HG02852 (cell line): ENCODE data around the gene TGIF1.
A peak's percentile ranks its signal among the peaks of the same experiment; 100 is the strongest.
"Not testable (repeated sequence)": the region's sequence is repeated elsewhere in the genome, so short reads cannot be mapped to it uniquely, and the experiment has no call there.

ENCODE experiments used
- ATAC-seq: cut with Tn5 transposase; IDR thresholded peaks from one replicate; pipeline ENCODE4 v1.9.1; 2021; ENCODE audit warnings: mild to moderate bottlenecking, moderate library complexity; ENCODE audit not compliant: unreplicated experiment

TGIF1 gene

GRCh38 chr18:3450012-3450798 is at the start of gene TGIF1:
TSS of gene TGIF1 (plus strand) at chr18:3450172. CDS start at chr18:3450490, 318 bp downstream.
- ATAC-seq = no peak

DNA sequence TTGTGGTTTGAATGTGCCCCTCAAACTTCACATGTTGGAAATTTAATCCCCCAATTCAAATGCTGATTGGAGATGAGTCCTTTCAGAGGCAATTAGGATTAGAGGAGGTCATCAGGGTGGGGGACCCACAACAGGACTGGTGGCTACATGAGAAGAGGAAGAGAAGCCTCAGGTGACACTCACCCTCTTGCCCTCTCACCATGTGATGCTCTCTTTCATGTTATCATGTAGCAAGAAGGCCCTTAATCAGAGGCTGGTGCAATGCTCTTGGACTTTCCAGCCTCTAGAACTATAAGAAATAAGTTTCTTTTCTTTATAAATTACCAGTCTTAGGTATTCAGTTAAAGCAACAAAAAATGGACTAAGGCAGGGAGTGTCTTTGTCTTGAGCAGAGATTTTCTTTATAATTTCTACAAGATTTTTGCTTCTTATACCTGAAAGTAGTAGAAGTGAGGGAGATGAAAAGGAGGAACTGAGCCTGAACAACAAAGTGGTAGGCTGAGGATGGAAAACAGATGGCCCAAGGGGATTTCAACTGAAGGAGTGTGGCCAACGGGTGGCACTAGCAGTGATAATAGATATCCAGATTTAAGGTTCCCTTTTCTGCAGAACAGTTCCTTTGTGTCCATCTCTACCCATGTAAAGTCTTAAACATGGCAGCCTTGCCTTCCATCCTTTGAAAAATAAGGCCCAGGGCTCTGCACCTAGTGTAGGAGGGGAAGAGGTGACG is 49.2 kb upstream of the TGIF1 start:
- no peak for ATAC-seq

DNA sequence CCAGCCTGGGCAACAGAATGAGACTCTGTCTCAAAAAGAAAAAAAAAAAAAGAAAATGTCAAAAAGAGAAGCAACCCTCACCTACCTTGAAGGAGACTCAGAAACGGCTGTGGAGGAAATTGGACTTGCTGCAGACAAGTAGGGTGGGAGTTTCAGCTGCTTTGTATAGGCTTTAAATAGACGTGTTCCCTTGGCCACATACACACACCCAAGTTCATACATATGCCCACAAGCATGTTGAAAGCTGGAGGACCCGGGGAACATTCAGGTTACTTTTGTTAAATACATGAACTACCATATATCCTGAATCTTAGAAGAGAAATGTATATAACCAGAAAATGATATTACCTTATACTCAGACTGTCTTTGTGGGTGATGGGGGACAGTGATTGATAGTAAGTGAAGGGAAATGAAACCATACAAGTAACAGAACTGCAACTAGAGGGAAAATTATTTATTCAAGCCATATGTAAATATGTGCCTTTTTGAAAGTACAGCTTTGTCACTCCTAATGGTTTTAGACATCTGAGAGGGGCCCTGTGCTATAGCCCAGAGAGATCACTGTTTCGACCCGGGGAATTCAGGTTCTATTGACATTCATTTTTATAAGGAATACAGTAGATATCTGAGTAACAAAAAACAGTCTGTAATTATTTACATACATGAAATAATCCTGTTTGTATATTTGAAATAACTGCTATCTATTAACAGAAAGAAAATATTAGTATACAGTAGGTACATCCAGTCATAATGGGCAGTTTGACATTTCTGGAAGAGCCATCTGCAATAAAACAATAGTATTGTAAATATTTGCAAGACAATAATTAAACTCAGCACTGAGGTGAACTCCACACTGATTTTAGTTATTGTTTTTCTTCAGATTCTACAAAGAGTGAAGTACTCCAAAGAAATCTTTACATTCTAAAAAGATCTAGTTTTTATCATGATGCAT is 48.0 kb upstream of the TGIF1 start:
- peak; percentile 84 for ATAC-seq

DNA sequence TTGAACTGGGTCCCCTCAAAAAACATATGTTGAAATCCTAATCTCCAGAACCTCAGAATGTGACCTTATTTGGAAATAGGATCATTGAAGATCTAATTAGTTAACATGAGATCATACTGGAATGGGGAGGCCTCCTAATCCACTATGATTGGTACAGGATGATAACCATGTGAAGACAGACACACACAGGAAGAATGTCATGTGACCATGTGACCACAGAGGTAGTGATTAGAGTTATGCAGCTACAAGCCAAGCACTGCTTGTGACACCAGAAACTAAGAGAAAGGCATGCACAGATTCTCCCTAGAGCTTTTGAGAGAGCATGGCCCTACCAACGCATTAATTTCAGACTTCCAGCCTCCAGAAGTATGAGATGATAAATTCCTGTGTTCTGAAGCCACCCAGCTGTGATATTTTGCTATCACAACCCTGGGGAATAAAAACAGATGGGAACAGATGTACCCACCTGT is 47.0 kb upstream of the TGIF1 start:
- ATAC-seq = no peak

DNA sequence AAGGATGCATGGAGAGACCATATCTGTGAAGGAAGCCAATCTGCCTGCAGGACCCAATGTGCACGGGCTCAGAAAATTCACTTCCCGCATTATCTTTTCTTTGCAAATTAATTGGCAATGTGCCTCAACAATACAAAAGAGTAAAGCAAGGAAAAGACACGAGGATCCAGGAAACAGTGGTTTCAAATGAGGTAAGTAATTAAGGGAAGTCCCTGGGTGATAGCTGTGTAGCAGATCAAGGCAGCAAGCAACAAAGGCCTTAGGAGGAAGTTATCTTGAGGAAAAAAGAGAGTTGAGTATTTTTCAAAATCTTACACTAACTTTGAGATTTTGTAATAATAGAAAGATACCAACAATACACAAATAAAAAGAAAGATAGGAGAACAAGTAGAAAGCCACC is 44.3 kb upstream of the TGIF1 start:
- no peak for ATAC-seq

GRCh38 chr18:3408107-3408506 is 41.9 kb upstream of the TGIF1 start:
- ATAC-seq = no peak

DNA sequence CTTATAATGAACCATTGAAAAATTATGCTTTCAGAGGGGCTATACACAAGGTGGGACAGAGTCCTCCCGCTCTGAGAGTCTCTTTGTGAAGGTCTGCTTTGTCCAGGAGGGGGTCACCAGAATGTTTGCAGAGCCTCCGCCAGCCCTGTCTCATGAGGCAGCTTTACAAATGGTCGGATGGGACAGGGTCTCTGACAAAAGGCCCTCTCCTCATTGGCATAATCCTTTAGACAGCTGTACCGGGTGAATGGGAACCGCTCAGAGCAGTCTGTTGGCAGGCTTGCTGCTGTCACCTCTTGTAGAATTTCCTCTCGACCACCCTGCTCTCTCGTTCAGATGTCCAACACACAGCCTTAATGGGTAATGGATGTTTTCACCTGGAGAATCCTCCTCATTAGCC is 40.2 kb upstream of the TGIF1 start:
- no peak for ATAC-seq

DNA sequence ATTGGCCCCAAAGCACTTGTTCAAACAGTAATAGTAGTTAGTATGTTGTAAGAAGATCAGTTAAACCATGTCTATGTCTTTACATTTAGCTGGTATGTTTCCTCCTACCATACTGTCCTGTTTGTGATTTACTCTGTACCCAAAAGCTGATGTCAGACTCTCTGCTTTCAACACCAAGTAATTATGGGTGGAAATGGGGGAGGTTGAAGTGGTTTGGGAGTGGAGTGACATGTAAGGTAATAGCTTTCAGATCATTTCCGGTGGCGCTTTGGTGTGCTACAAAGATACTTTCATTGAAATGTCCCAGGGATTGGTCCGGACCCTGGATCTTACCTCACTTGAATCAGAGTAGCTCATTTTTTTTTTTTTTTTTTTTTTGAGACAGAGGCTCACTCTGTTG is 39.7 kb upstream of the TGIF1 start:
- no peak for ATAC-seq

- not testable (repeated sequence) for ATAC-seq
These were observed 39.1 kb upstream of the TGIF1 start for GRCh38 chr18:3410876-3411275.

DNA sequence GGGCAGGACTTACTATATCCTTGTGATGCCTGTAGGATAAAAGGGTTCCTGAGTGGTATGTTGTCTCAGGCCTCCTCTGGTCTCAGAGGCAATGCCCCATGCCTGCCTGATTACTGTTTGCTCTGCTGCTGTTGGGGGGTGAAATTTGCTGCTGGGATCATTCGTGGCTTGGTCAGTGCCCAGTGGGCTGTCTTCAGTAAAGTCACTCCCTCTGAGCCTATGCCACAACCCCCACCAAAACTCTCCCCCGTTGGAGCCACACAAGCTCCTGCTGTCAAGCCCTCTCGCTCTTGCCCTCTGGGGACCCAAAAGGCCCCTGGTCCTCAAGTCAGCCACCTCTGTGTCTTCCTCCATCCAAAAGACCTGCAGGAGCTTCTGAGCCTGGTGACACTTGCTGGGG is 38.6 kb upstream of the TGIF1 start:
- ATAC-seq = no peak

DNA sequence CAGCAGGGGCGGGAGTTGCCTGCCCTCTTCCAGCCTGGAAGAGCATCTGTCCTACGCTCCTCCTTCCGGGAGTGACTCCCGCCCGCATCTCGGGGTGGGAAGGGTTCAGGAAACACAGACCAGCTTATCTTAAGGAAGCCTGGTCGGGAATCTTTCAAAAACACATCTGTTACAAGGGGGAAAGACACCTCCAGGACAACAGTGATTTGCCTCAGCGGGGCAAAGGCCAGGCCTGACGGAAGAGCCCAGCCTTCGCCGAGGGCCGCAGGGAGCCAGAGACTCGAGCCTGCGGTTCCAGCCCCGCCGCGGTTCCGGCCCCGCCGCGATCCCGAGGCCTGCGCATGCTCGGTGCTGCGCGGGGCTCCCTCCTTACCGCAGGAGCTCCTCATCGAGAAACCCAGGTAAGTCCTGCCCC is 38.1 kb upstream of the TGIF1 start:
- no peak for ATAC-seq

GRCh38 chr18:3412528-3412927 is 37.4 kb upstream of the TGIF1 start:
- not testable (repeated sequence) for ATAC-seq

- ATAC-seq = no peak
These were observed 34.9 kb upstream of the TGIF1 start for GRCh38 chr18:3415110-3415509.

DNA sequence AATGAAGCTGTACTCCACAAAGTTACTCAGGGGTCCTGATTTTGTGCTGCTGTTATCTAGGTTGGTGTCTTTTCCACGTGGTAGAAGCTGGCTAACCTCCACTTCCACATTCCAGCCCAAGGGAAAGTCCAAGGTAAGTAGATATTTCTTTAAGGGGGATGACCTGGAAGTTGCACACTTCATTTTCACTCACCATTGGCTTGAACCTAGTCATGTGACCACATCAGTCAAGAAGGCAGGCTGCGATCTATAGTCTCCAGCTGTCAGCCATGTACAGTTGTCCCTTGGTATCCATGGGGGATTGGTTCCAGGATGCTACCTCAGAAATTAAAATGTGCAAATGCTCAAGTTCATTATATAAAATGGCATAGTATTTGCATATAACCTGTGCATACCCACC is 31.9 kb upstream of the TGIF1 start:
- no peak for ATAC-seq

DNA sequence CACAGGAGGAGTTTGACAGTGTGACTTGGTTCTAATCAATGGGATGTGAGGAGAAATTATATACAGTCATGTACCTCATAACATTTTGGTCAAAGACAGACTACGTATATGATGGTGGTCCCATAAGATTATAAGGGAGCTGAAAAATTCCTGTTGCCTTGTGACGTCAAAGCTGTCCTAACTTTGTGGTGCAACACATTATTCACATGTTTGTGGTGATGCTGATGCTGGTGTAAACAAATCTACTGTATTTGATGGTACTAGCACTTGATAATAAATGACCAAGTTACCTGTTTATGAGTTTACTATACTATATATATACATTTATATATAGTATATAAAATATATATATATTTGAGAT is 29.1 kb upstream of the TGIF1 start:
- ATAC-seq = no peak

DNA sequence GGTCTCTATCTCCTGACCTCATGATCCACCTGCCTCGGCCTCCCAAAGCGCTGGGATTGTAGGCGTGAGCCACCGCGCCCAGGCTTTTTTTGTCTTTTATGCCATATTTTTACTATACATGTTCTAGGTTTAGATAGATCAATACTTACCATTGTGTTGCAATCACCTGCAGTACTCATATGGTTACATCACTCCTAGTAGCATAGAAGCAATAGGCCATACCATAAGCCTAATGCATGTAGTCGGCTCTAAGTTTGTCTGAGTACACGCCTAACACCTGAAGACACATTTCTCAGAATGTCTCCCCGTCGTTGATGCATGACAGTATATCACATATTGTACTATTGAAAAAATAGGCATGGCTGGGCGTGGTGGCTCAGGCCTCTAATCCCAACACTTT is 27.1 kb upstream of the TGIF1 start:
- ATAC-seq = no peak

DNA sequence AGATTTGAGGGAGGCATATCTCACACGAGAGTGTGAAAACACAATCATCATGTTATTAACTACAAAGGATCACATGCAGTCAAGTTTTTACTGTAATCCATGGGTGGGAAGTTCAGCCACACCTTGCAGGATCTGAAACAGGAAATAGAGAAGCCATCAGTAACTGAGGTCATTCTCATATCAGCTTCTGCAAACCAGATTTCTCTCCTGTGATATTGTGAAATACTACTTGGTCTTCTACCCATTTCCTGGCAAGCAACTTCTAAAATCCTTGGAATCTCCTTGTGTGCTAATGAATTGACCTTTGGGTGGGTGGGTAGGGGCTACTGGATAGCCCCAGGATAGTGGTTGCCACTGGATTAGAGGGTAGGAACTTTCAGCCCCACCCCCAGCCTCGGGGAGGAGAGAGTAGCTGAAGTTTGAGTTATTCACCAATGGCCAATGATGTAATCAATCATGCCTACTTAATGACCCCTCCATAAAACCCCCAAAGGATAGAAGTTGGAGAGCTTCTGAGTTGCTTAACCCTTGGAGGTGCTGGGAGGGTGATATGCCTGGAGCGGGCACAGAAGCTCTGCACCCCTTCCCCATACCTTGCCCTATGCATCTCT is 25.6 kb upstream of the TGIF1 start:
- ATAC-seq = no peak

- no peak for ATAC-seq
These were observed 24.9 kb upstream of the TGIF1 start for GRCh38 chr18:3425030-3425429.

DNA sequence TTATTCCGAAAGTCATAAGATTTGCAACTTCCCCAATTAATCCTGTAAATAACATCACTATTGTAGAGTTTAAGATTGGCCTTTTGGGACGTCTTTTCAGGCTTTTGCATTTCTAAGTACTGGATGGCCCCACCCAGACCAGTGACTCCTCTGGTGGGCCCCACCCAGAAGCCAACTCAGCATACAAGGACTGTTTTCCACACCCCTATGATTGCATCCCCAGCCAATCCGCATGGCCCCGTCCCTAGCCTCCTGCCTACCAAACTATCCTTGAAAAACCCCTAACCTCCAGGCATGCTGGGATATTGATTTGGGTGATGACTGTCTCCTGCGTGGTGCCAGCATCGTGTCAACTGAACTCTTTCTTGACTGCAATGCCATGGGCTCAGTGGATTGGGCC is 24.5 kb upstream of the TGIF1 start:
- ATAC-seq = no peak

GRCh38 chr18:3426074-3426473 is 23.9 kb upstream of the TGIF1 start:
- ATAC-seq = no peak

- ATAC-seq = no peak
These were observed 22.0 kb upstream of the TGIF1 start for GRCh38 chr18:3427944-3428343.
